CD14-positive monocyte (primary cell): Measurements from ENCODE around the gene ASNSD1. TPM values are rescaled to one million over a fixed set of nuclear protein-coding genes. Genes with fewer than 3 reads are reported as not detected.
A peak's percentile ranks its signal among the peaks of the same experiment; 100 is the strongest.

ENCODE experiments used
- DNase-seq, 3 donors: peaks; one replicate each; pipeline ENCODE4 v3.0.0-alpha.2; 2011 to 2022
- H2AFZ ChIP-seq: 2 replicates; pipeline ENCODE4 v1.6.0; 2012; ENCODE audit warnings: mild to moderate bottlenecking, low read depth, low read length, inconsistent platforms; ENCODE audit not compliant: insufficient read depth, poor library complexity, severe bottlenecking
- H3K27ac ChIP-seq, 2 donors: 1 replicate in 1 of 2; 2 replicates in 1 of 2; pipeline ENCODE4 v1.5.1; 2012 to 2013; ENCODE audit warnings: low read length in 2 of 2, control low read depth in 1 of 2, inconsistent platforms in 1 of 2, low read depth in 1 of 2, mild to moderate bottlenecking in 1 of 2
- H3K27me3 ChIP-seq, 2 donors: one replicate each; pipeline versions ENCODE4 v1.6.0 to v1.6.1; 2011 to 2013; ENCODE audit warnings: low read length in 2 of 2; ENCODE audit not compliant: control insufficient read depth in 2 of 2, insufficient read depth in 2 of 2
- H3K36me3 ChIP-seq, 2 donors: replicated peaks in 1 of 2; 1 replicate in 1 of 2; 2 replicates in 1 of 2; pipeline versions ENCODE4 v1.5.1 to v1.6.1; 2012 to 2013; ENCODE audit warnings: low read length in 2 of 2, control low read depth in 1 of 2, inconsistent platforms in 1 of 2, mild to moderate bottlenecking in 1 of 2; ENCODE audit not compliant: insufficient read depth in 2 of 2, control insufficient read depth in 1 of 2
- H3K4me1 ChIP-seq, 2 donors: 1 replicate in 1 of 2; 2 replicates in 1 of 2; pipeline versions ENCODE4 v1.5.1 to v1.6.1; 2012 to 2013; ENCODE audit warnings: low read length in 2 of 2, control low read depth in 1 of 2, inconsistent platforms in 1 of 2, mild to moderate bottlenecking in 1 of 2, moderate library complexity in 1 of 2; ENCODE audit not compliant: insufficient read depth in 2 of 2, control insufficient read depth in 1 of 2
- H3K4me2 ChIP-seq: replicated peaks from 2 replicates; pipeline ENCODE3; 2012; ENCODE audit warnings: low read length, moderate library complexity, mild to moderate bottlenecking; ENCODE audit not compliant: poor library complexity, severe bottlenecking; ENCODE audit errors: extremely low read depth
- H3K4me3 ChIP-seq, 3 experiments: fragments of 200-600 bp in 1 of 3; sonication (generic) in 1 of 3; replicated peaks in 1 of 3; 1 replicate in 2 of 3; 2 replicates in 1 of 3; pipeline ENCODE4 v1.5.1; 2011 to 2013; ENCODE audit warnings: low read length in 3 of 3, mild to moderate bottlenecking in 3 of 3, control low read depth in 2 of 3, low read depth in 2 of 3, inconsistent platforms in 1 of 3, moderate library complexity in 1 of 3
- H3K79me2 ChIP-seq: 2 replicates; pipeline ENCODE4 v1.6.0; 2012; ENCODE audit warnings: mild to moderate bottlenecking, control low read depth, inconsistent platforms, low read length, moderate library complexity; ENCODE audit not compliant: insufficient read depth
- H3K9ac ChIP-seq: 2 replicates; pipeline ENCODE4 v1.6.0; 2017; ENCODE audit warnings: low read length, mild to moderate bottlenecking; ENCODE audit not compliant: insufficient read depth, poor library complexity, severe bottlenecking
- H3K9me3 ChIP-seq, 2 donors: replicated peaks in 1 of 2; 1 replicate in 1 of 2; 2 replicates in 1 of 2; pipeline versions ENCODE4 v1.5.1 to v1.6.1; 2012 to 2013; ENCODE audit warnings: low read length in 2 of 2, control low read depth in 1 of 2; ENCODE audit not compliant: control insufficient read depth in 1 of 2, insufficient read depth in 1 of 2
- H4K20me1 ChIP-seq: 2 replicates; pipeline ENCODE4 v1.6.0; 2012; ENCODE audit warnings: mild to moderate bottlenecking, low read length, control low read depth, moderate library complexity; ENCODE audit not compliant: insufficient read depth
- H3K27ac Mint-ChIP-seq, 7 donors: one replicate each; pipeline ENCODE4 v1.8.0; 2020; ENCODE audit warnings: mild to moderate bottlenecking in 7 of 7, mixed read lengths in 7 of 7, moderate library complexity in 6 of 7, inconsistent platforms in 2 of 7
- H3K27me3 Mint-ChIP-seq, 3 donors: one replicate each; pipeline ENCODE4 v1.8.0; 2021 to 2022; ENCODE audit warnings: low read depth in 3 of 3, mild to moderate bottlenecking in 3 of 3, mixed read lengths in 3 of 3, moderate library complexity in 3 of 3, inconsistent platforms in 1 of 3
- H3K36me3 Mint-ChIP-seq, 2 donors: one replicate each; pipeline ENCODE4 v1.8.0; 2020; ENCODE audit warnings: mixed read lengths in 2 of 2, inconsistent platforms in 1 of 2, mild to moderate bottlenecking in 1 of 2
- H3K4me1 Mint-ChIP-seq: one replicate; pipeline ENCODE4 v1.8.0; 2020; ENCODE audit warnings: mild to moderate bottlenecking, mixed read lengths
- H3K4me3 Mint-ChIP-seq, 2 donors: one replicate each; pipeline ENCODE4 v1.8.0; 2020; ENCODE audit warnings: mild to moderate bottlenecking in 2 of 2, mixed read lengths in 2 of 2, moderate library complexity in 1 of 2
- H3K9me3 Mint-ChIP-seq, 7 donors: one replicate each; pipeline ENCODE4 v1.8.0; 2020 to 2022; ENCODE audit warnings: mixed read lengths in 7 of 7, mild to moderate bottlenecking in 6 of 7, moderate library complexity in 6 of 7, inconsistent platforms in 2 of 7
- WGBS: methylation state at CpG from one replicate; pipeline ENCODE4 v1.1.5; 2013; ENCODE audit warnings: missing lambda C conversion rate; ENCODE audit not compliant: insufficient coverage; 5-methylcytosine and 5-hydroxymethylcytosine counted together
- intact Hi-C, 2 donors: fragments of 100-400 bp; cut with micrococcal nuclease; formaldehyde crosslinking; loops; one replicate each; pipeline versions ENCODE4 v1.15.0 to v1.15.1; 2023
- polyA plus RNA-seq, 3 donors: library from polyadenylated mRNA; depleted of rRNA in 1 of 3; unstranded in 2 of 3; stranded (reverse) in 1 of 3; fragments of 300-500 nt in 2 of 3; fragments of >200 nt in 1 of 3; fragmentation: Illumina TruSeq in 2 of 3; gene quantifications; 1 replicate in 2 of 3; 2 replicates in 1 of 3; pipeline ENCODE4 v1.2.3, GENCODE V29; 2012 to 2021
- TF ChIP-seq, protein P1 (sequence below): fragments of 200-600 bp; IDR thresholded peaks from one replicate; pipeline ENCODE4 v1.8.0; 2022; ENCODE audit warnings: antibody characterized with exemption, mild to moderate bottlenecking

ASNSD1 gene
- polyA plus RNA-seq, 3 donors: 8.6 to 27.1 (median 26.6) TPM

GRCh38 chr2:189669913-189670312 lies 8.7 kb downstream of the ASNSD1 start:
- no peaks in the 10 kb centered on the region for H3K79me2 ChIP-seq
- no peak overlapping the region for H3K4me3 Mint-ChIP-seq
- no peak overlapping the region for H3K4me2 ChIP-seq
- H3K9me3 ChIP-seq: no peaks in the 10 kb centered on the region
- H3K9ac ChIP-seq: no peak overlapping the region
- intact Hi-C loops: loop anchor here (5.0 to 10.0 kb wide), 2 partner anchors 112 to 115 kb away; partner anchors contain the start of genes ORMDL1 (in 2 of the 2) and PMS1 (in 2 of the 2)
- peaks cover 59 to 73% of the 10 kb centered on the region in 2 donors for H3K36me3 ChIP-seq
- WGBS: 100% methylated on average over 2 of the region's 5 CpGs
- H3K4me1 ChIP-seq: peaks cover 10% of the 10 kb centered on the region in 2 donors
- TF ChIP-seq, protein P1, sequence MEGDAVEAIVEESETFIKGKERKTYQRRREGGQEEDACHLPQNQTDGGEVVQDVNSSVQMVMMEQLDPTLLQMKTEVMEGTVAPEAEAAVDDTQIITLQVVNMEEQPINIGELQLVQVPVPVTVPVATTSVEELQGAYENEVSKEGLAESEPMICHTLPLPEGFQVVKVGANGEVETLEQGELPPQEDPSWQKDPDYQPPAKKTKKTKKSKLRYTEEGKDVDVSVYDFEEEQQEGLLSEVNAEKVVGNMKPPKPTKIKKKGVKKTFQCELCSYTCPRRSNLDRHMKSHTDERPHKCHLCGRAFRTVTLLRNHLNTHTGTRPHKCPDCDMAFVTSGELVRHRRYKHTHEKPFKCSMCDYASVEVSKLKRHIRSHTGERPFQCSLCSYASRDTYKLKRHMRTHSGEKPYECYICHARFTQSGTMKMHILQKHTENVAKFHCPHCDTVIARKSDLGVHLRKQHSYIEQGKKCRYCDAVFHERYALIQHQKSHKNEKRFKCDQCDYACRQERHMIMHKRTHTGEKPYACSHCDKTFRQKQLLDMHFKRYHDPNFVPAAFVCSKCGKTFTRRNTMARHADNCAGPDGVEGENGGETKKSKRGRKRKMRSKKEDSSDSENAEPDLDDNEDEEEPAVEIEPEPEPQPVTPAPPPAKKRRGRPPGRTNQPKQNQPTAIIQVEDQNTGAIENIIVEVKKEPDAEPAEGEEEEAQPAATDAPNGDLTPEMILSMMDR: no peak
- no peak overlapping the region for H2AFZ ChIP-seq
- H4K20me1 ChIP-seq: no peaks in the 10 kb centered on the region
- no peak overlapping the region for H3K27ac Mint-ChIP-seq
- no peak for DNase-seq
- H3K27me3 ChIP-seq: no peaks in the 10 kb centered on the region
- H3K9me3 Mint-ChIP-seq: no peaks in the 10 kb centered on the region
- no peak overlapping the region for H3K27ac ChIP-seq
- peaks cover 0 to 1% (median 0%) of the 10 kb centered on the region in 3 donors for H3K27me3 Mint-ChIP-seq
- no peak overlapping the region for H3K4me3 ChIP-seq
- H3K36me3 Mint-ChIP-seq: peaks cover 57 to 72% of the 10 kb centered on the region in 2 donors
- H3K4me1 Mint-ChIP-seq: peaks cover 13% of the 10 kb centered on the region

- Mint-ChIP-seq H3K4me1 (peaks cover 22% of the 10 kb centered on the region), H3K4me3 (peak overlapping the region; percentile 86 to 90), H3K27ac (peak overlapping the region in 6 of 7 donors; percentile 6 to 81 (median 47)), H3K27me3 (no peaks in the 10 kb centered on the region), H3K36me3 (peaks cover 34 to 44% of the 10 kb centered on the region in 2 donors), H3K9me3 (peaks cover 0 to 9% (median 3%) of the 10 kb centered on the region in 7 donors)
- peaks cover 29 to 40% of the 10 kb centered on the region in 2 donors for H3K36me3 ChIP-seq
- 38% methylated on average over 11 of the region's 12 CpGs for WGBS
- intact Hi-C loops: loop anchor here in 1 of 2 donors (5.0 kb wide), 1 partner anchor 108 kb away; the partner anchor contains the start of genes ORMDL1 and PMS1
- peak overlapping the region; percentile 85 for H3K9ac ChIP-seq
- no peaks in the 10 kb centered on the region for H4K20me1 ChIP-seq
- TF ChIP-seq, protein P1: no peak
- H3K4me3 ChIP-seq: peak overlapping the region; percentile 25 to 82 (median 63)
- H3K27me3 ChIP-seq: no peaks in the 10 kb centered on the region
- H3K4me2 ChIP-seq: peak overlapping the region; percentile 84
- peaks cover 15 to 18% of the 10 kb centered on the region in 2 donors for H3K4me1 ChIP-seq
- H3K27ac ChIP-seq: peak overlapping the region; percentile 42 to 51
- peak overlapping the region; percentile 95 for H2AFZ ChIP-seq
- DNase-seq: no peak
- no peaks in the 10 kb centered on the region for H3K79me2 ChIP-seq
- H3K9me3 ChIP-seq: no peaks in the 10 kb centered on the region
Observed at GRCh38 chr2:189673661-189674373, 12.6 kb downstream of the ASNSD1 start.
